ENCODE results near the gene ENOX2. TPM values are rescaled to one million over a fixed set of nuclear protein-coding genes. Genes with fewer than 3 reads are reported as not detected.
A peak's percentile ranks its signal among the peaks of the same experiment; 100 is the strongest.

ENOX2 gene
- total RNA-seq, 1 experiment from 2014 or later, result 24.3 TPM

DNA sequence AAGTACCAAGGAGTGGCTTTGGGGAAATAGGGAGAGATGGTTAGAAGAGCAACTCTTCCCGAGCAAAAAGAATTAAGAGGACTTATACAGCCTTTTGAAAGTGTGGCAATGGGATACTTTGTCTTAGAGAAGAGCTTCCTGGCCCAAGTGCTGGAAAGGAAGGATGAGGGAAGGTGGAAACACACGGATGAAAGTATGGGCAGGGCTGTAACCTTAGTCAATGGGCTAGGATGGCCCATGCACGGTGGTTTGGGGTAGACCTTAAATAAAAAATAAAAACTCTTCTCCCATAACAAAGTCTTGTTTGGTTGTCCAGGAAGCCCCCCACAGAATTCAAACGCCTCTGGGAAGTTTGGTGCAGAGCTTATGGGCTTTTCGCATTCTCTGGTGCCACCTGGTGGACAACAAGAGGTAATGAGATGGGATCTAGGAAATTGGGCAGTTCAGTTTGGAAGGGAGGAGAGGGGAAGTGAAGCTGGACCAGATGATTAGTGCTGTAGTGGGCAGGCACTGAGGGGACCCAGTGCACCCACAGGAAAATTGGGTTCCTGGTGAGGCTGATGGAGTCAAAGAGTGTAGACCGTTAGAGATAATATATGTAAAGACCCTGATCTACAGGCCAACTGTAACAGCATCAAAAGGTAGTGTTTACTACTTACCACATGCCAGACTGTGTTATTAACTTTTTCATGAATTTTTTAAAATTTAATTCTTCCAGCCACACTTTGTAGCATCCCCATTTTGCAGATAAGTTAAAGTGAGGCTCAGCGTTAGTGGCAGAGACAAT, 13.8 kb upstream of the ENOX2 start:
- Mint-ChIP-seq H3K4me3 (ENCODE audit: unreplicated experiment) (no peak overlapping the region), H3K27me3 (ENCODE audit: insufficient read depth, unreplicated experiment) (peaks cover 35% of the 10 kb centered on the region), H3K9me3 (ENCODE audit: unreplicated experiment) (no peaks in the 10 kb centered on the region), H3K27ac (ENCODE audit: low read depth, unreplicated experiment) (no peak overlapping the region), H3K4me1 (ENCODE audit: insufficient read depth, unreplicated experiment) (no peaks in the 10 kb centered on the region), H3K36me3 (ENCODE audit: insufficient read depth, unreplicated experiment) (no peaks in the 10 kb centered on the region)
- intact Hi-C loops (cut with micrococcal nuclease), result loop anchor here (1.0 kb wide), 4 partner anchors 341 to 587 kb away; no protein-coding TSS in a partner anchor
- ChIA-PET POLR2A (no interaction called here), CTCF (interaction anchor here (0.5 to 8.6 kb wide), 39 partner anchors 8 to 1312 kb away, joined by 3 to 126 read pairs (median 4); partner anchors contain the start of gene RBMX2)
- TF ChIP-seq, protein P1, sequence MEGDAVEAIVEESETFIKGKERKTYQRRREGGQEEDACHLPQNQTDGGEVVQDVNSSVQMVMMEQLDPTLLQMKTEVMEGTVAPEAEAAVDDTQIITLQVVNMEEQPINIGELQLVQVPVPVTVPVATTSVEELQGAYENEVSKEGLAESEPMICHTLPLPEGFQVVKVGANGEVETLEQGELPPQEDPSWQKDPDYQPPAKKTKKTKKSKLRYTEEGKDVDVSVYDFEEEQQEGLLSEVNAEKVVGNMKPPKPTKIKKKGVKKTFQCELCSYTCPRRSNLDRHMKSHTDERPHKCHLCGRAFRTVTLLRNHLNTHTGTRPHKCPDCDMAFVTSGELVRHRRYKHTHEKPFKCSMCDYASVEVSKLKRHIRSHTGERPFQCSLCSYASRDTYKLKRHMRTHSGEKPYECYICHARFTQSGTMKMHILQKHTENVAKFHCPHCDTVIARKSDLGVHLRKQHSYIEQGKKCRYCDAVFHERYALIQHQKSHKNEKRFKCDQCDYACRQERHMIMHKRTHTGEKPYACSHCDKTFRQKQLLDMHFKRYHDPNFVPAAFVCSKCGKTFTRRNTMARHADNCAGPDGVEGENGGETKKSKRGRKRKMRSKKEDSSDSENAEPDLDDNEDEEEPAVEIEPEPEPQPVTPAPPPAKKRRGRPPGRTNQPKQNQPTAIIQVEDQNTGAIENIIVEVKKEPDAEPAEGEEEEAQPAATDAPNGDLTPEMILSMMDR (IDR thresholded peaks at IDR 0.05; ENCODE audit: unreplicated experiment), result peak; percentile 91
- DNase-seq (ENCODE audit: unreplicated experiment), result peak; percentile 77
- no TSS peak for BruUV-seq (replicated peaks)

DNA sequence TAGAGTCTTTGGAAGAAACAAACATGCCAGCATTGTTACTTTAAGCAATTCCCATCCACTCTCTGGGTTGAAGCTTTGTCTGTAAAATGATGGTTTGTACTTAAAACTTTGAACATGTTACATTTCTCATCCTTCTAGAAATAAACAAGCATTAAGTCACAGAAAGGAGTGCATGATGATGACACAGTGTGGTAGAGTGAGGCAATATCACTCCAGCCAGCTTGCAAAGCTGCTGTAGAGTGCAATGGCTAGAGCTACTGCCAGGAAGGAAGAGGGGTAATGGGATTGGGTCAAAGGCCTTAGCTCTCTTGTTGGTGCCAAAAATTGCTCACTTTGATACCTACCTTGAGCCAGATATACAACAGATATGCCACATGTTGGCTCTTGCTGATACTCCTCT, 12.3 kb upstream of the ENOX2 start:
- intact Hi-C loops (cut with micrococcal nuclease), result no loop called here
- ChIA-PET CTCF (interaction anchor here (0.6 to 8.6 kb wide), 11 partner anchors 35 to 1447 kb away, joined by 3 to 126 read pairs (median 11); partner anchors contain the start of gene RBMX2), POLR2A (interaction anchor here (0.6 kb wide), 1 partner anchor 60 kb away, joined by 3 read pairs; no protein-coding TSS in a partner anchor)
- no peak overlapping the region for H3K27ac Mint-ChIP-seq (ENCODE audit: low read depth, unreplicated experiment)
- no TSS peak for BruUV-seq (replicated peaks)
- no peaks in the 10 kb centered on the region for H3K36me3 Mint-ChIP-seq (ENCODE audit: insufficient read depth, unreplicated experiment)
- TF ChIP-seq, protein P1 (IDR thresholded peaks at IDR 0.05; ENCODE audit: unreplicated experiment), result no peak
- H3K9me3 Mint-ChIP-seq (ENCODE audit: unreplicated experiment), result no peaks in the 10 kb centered on the region
- no peaks in the 10 kb centered on the region for H3K4me1 Mint-ChIP-seq (ENCODE audit: insufficient read depth, unreplicated experiment)
- no peak for DNase-seq (ENCODE audit: unreplicated experiment)
- peaks cover 31% of the 10 kb centered on the region for H3K27me3 Mint-ChIP-seq (ENCODE audit: insufficient read depth, unreplicated experiment)
- H3K4me3 Mint-ChIP-seq (ENCODE audit: unreplicated experiment), result no peak overlapping the region

DNA sequence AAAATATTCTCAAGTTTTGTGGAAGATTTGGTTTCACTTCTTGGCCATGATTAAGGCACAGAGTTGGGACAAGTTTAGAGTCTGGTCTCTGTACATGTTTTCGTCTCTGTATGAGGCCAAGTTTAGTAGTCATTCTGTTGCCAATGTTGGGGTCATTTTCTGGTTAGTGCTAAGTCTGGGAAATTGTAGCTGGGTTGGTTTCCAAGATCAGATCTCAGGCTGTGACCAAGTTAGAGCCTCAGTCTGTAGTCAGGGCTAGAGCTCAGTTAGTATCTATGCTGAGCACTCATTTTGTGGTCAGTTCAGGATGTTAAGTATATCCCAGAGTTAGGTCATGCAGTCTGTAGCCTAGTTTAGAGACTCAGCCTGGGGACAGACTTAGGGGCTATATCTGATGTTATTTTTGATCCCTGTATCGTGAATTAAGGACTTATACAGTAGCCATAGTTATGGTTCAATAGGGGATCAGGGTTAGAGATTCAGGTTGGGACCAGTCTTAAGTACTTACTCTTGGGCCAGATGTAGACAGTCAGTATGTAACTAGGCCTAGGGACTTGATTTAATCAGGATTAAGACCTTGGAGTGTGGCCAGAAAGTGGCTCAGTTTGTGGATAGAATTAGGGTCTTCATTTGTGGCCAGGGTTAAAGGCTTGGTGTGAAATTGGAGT, 6.6 kb upstream of the ENOX2 start:
- intact Hi-C loops (cut with micrococcal nuclease), result no loop called here
- Mint-ChIP-seq H3K27ac (ENCODE audit: low read depth, unreplicated experiment) (no peak overlapping the region), H3K27me3 (ENCODE audit: insufficient read depth, unreplicated experiment) (peaks cover 14% of the 10 kb centered on the region), H3K36me3 (ENCODE audit: insufficient read depth, unreplicated experiment) (no peaks in the 10 kb centered on the region), H3K9me3 (ENCODE audit: unreplicated experiment) (no peaks in the 10 kb centered on the region), H3K4me3 (ENCODE audit: unreplicated experiment) (no peak overlapping the region), H3K4me1 (ENCODE audit: insufficient read depth, unreplicated experiment) (no peaks in the 10 kb centered on the region)
- no TSS peak for BruUV-seq (replicated peaks)
- no peak for DNase-seq (ENCODE audit: unreplicated experiment)
- TF ChIP-seq, protein P1 (IDR thresholded peaks at IDR 0.05; ENCODE audit: unreplicated experiment), result no peak
- ChIA-PET CTCF (interaction anchor here (2.2 kb wide), 1 partner anchor 516 kb away, joined by 12 read pairs; no protein-coding TSS in a partner anchor), POLR2A (no interaction called here)

DNA sequence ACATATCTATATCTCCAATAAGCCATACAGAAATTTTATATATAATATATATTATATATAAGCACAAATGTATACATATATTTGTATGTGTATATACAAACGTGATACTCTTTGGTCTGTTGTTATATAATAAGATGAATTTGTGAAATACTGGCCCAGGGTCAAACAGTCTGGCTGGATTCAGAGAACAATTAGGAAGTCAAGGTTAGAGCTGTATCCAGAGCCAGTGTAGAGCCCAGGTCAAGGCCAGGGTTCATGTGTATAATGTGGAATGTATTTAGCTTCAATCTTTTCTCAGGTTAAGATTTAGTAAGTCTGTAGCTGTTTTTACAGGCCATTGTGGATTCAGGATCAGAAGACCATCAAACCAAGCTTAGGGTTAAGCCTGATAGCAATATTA, 3.8 kb upstream of the ENOX2 start:
- Mint-ChIP-seq H3K27me3 (ENCODE audit: insufficient read depth, unreplicated experiment) (peaks cover 21% of the 10 kb centered on the region), H3K9me3 (ENCODE audit: unreplicated experiment) (no peaks in the 10 kb centered on the region), H3K36me3 (ENCODE audit: insufficient read depth, unreplicated experiment) (no peaks in the 10 kb centered on the region), H3K4me3 (ENCODE audit: unreplicated experiment) (no peak overlapping the region), H3K27ac (ENCODE audit: low read depth, unreplicated experiment) (no peak overlapping the region), H3K4me1 (ENCODE audit: insufficient read depth, unreplicated experiment) (peaks cover 5% of the 10 kb centered on the region)
- intact Hi-C loops (cut with micrococcal nuclease), result no loop called here
- DNase-seq (ENCODE audit: unreplicated experiment), result no peak
- TF ChIP-seq, protein P1 (IDR thresholded peaks at IDR 0.05; ENCODE audit: unreplicated experiment), result no peak
- BruUV-seq (replicated peaks), result no TSS peak
- POLR2A ChIA-PET, result interaction anchor here (0.6 kb wide), 1 partner anchor 23 kb away, joined by 3 read pairs; no protein-coding TSS in a partner anchor
- CTCF ChIA-PET, result interaction anchor here (1.9 to 3.4 kb wide), 2 partner anchors 10 to 331 kb away, joined by 5 to 19 read pairs; no protein-coding TSS in a partner anchor
